Large intestine (tissue), 3 donors: ENCODE measurements around the gene ESAM. TPM values are rescaled to one million over a fixed set of nuclear protein-coding genes. Genes with fewer than 3 reads are reported as not detected.

Experiments
- DNase-seq, 2 donors: peaks; one replicate each; pipeline versions ENCODE4 v3.0.0 to v3.0.0-alpha.2; 2013
- H3K27ac ChIP-seq: one replicate; pipeline ENCODE4 v1.5.1; 2013; ENCODE audit warnings: low read length
- H3K27me3 ChIP-seq: 2 replicates; pipeline ENCODE4 v1.6.1; 2013; ENCODE audit warnings: low read length; ENCODE audit not compliant: control insufficient read depth, insufficient read depth
- H3K36me3 ChIP-seq: 2 replicates; pipeline ENCODE4 v1.6.1; 2013; ENCODE audit warnings: low read length; ENCODE audit not compliant: control insufficient read depth, insufficient read depth
- H3K4me1 ChIP-seq: one replicate; pipeline ENCODE4 v1.6.1; 2013; ENCODE audit warnings: low read length; ENCODE audit not compliant: control insufficient read depth, insufficient read depth
- H3K4me3 ChIP-seq: one replicate; pipeline ENCODE4 v1.5.1; 2013; ENCODE audit warnings: low read length
- H3K9me3 ChIP-seq: one replicate; pipeline ENCODE4 v1.6.1; 2013; ENCODE audit warnings: mild to moderate bottlenecking, low read depth, low read length, moderate library complexity; ENCODE audit not compliant: control insufficient read depth
- WGBS: methylation state at CpG from one replicate; pipeline ENCODE4 v1.1.5; 2013; ENCODE audit warnings: low lambda C conversion rate; ENCODE audit not compliant: insufficient coverage; 5-methylcytosine and 5-hydroxymethylcytosine counted together
- polyA plus RNA-seq: library from polyadenylated mRNA; unstranded; fragments of 120-200 nt; gene quantifications from one replicate; pipeline ENCODE4 v1.2.1, GENCODE V29; 2013

ESAM gene
- polyA plus RNA-seq, 1 donor = 15.0 TPM

GRCh38 chr11:124745270-124745834 lies 16.7 kb downstream of the ESAM start:
- no CpG with 5 or more reads among the region's 44 CpGs for WGBS
- no peak overlapping the region for H3K4me3 ChIP-seq
- peaks cover 98% of the 10 kb centered on the region for H3K27me3 ChIP-seq
- H3K36me3 ChIP-seq = no peaks in the 10 kb centered on the region
- DNase-seq = no peak
- H3K4me1 ChIP-seq = peaks cover 11% of the 10 kb centered on the region
- no peaks in the 10 kb centered on the region for H3K9me3 ChIP-seq
- H3K27ac ChIP-seq = no peak overlapping the region

- Histone ChIP-seq H3K36me3 (no peaks in the 10 kb centered on the region), H3K9me3 (no peaks in the 10 kb centered on the region), H3K27me3 (peaks cover 96% of the 10 kb centered on the region), H3K4me3 (no peak overlapping the region), H3K4me1 (peaks cover 21% of the 10 kb centered on the region), H3K27ac (no peak overlapping the region)
- DNase-seq = no peak
- 40% methylated on average over 1 of the region's 6 CpGs for WGBS
Measured at GRCh38 chr11:124743050-124743449, 19.0 kb downstream of the ESAM start.

GRCh38 chr11:124742555-124742954 lies 19.5 kb downstream of the ESAM start:
- H3K4me3 ChIP-seq = no peak overlapping the region
- DNase-seq = no peak
- WGBS = no CpG with 5 or more reads among the region's 2 CpGs
- H3K4me1 ChIP-seq = peaks cover 21% of the 10 kb centered on the region
- no peak overlapping the region for H3K27ac ChIP-seq
- peaks cover 96% of the 10 kb centered on the region for H3K27me3 ChIP-seq
- H3K9me3 ChIP-seq = no peaks in the 10 kb centered on the region
- H3K36me3 ChIP-seq = no peaks in the 10 kb centered on the region

- no peaks in the 10 kb centered on the region for H3K36me3 ChIP-seq
- H3K4me3 ChIP-seq = peak overlapping the region; percentile 39
- H3K9me3 ChIP-seq = no peaks in the 10 kb centered on the region
- no peak overlapping the region for H3K27ac ChIP-seq
- H3K27me3 ChIP-seq = peaks cover 89% of the 10 kb centered on the region
- WGBS = no CpG with 5 or more reads among the region's 37 CpGs
- H3K4me1 ChIP-seq = peaks cover 15% of the 10 kb centered on the region
- no peak for DNase-seq
Measured at GRCh38 chr11:124740277-124740882, 21.7 kb downstream of the ESAM start.

GRCh38 chr11:124739479-124740276 lies 22.4 kb downstream of the ESAM start, which contains the start of gene NRGN:
Gene NRGN (plus strand): TSS chr11:124739942. CDS start chr11:124740085, 143 bp downstream.
- peaks cover 88% of the 10 kb centered on the region for H3K27me3 ChIP-seq
- no peaks in the 10 kb centered on the region for H3K9me3 ChIP-seq
- peak; percentile 77 to 85 for DNase-seq
- H3K36me3 ChIP-seq = no peaks in the 10 kb centered on the region
- H3K4me3 ChIP-seq = peak within 1 kb of the TSS; percentile 39
- peaks cover 13% of the 10 kb centered on the region for H3K4me1 ChIP-seq
- WGBS = no CpG with 5 or more reads among the region's 59 CpGs
- H3K27ac ChIP-seq = no peak within 1 kb of the TSS

- Histone ChIP-seq H3K4me3 (peak overlapping the region; percentile 39), H3K9me3 (no peaks in the 10 kb centered on the region), H3K36me3 (no peaks in the 10 kb centered on the region), H3K27ac (no peak overlapping the region), H3K4me1 (peaks cover 13% of the 10 kb centered on the region), H3K27me3 (peaks cover 85% of the 10 kb centered on the region)
- no CpG with 5 or more reads among the region's 21 CpGs for WGBS
- DNase-seq = no peak
Measured at GRCh38 chr11:124738713-124739478, 23.2 kb downstream of the ESAM start.

- WGBS = no CpG with 5 or more reads among the region's 7 CpGs
- Histone ChIP-seq H3K9me3 (no peaks in the 10 kb centered on the region), H3K4me1 (peaks cover 13% of the 10 kb centered on the region), H3K36me3 (no peaks in the 10 kb centered on the region), H3K4me3 (no peak overlapping the region), H3K27me3 (peaks cover 74% of the 10 kb centered on the region), H3K27ac (no peak overlapping the region)
- DNase-seq = no peak
Measured at GRCh38 chr11:124737638-124738305, 24.3 kb downstream of the ESAM start.

DNA sequence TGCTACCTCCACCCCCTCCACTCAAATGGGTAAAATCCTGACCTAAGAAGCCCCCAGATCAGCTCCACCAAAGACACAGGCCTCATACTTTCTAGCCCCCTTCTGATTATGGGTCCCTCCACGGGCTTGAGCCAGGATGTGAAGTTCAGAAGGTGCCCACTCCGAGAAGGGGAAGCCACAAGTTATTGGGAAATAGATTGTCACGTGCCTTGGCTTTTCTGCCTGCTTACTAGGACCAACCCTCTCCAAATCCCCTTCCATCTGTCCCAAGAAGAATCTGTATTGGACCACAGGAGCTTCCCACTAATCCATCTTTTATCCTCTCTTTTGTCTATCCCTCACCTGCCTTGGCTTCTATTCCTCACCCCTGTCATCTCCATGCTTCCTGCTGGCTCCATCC lies 25.4 kb downstream of the ESAM start:
- Histone ChIP-seq H3K4me1 (peaks cover 13% of the 10 kb centered on the region), H3K27ac (no peak overlapping the region), H3K9me3 (no peaks in the 10 kb centered on the region), H3K27me3 (peaks cover 64% of the 10 kb centered on the region), H3K36me3 (no peaks in the 10 kb centered on the region), H3K4me3 (no peak overlapping the region)
- DNase-seq = no peak
- WGBS = no CpG with 5 or more reads among the region's 3 CpGs

GRCh38 chr11:124732230-124732629 lies 29.9 kb downstream of the ESAM start:
- WGBS = 100% methylated on average over 1 of the region's 4 CpGs
- Histone ChIP-seq H3K4me1 (no peaks in the 10 kb centered on the region), H3K9me3 (no peaks in the 10 kb centered on the region), H3K27ac (no peak overlapping the region), H3K27me3 (peaks cover 21% of the 10 kb centered on the region), H3K36me3 (no peaks in the 10 kb centered on the region), H3K4me3 (no peak overlapping the region)
- no peak for DNase-seq

- Histone ChIP-seq H3K9me3 (no peaks in the 10 kb centered on the region), H3K4me3 (no peak overlapping the region), H3K36me3 (no peaks in the 10 kb centered on the region), H3K27me3 (peaks cover 10% of the 10 kb centered on the region), H3K27ac (no peak overlapping the region), H3K4me1 (peaks cover 11% of the 10 kb centered on the region)
- no peak for DNase-seq
- no CpG with 5 or more reads among the region's 4 CpGs for WGBS
Measured at GRCh38 chr11:124729571-124729970, 32.5 kb downstream of the ESAM start.
